T-cell (primary cell): ENCODE results near the gene FABP3. TPM values are rescaled to one million over a fixed set of nuclear protein-coding genes. Genes with fewer than 3 reads are reported as not detected.

Source experiments
- ATAC-seq, 4 experiments: fragments of 200-7000 bp in 3 of 4; fragments of 150-1000 bp in 1 of 4; cut with Tn5 transposase; replicated peaks in 1 of 4; 1 replicate in 3 of 4; 2 replicates in 1 of 4; pipeline ENCODE4 v1.10.0; 2021; ENCODE audit warnings: moderate library complexity in 3 of 4, mild to moderate bottlenecking in 2 of 4, moderate number of reproducible peaks in 1 of 4
- CTCF ChIA-PET, 2 donors: fragments of 300-600 bp; sonication (Branson Sonifier 250); formaldehyde crosslinking; loops; one replicate each; lab custom pipeline; 2022; ENCODE audit warnings: antibody characterized with exemption in 2 of 2; lab: Charles Lee
- POLR2A ChIA-PET, 2 donors: fragments of 300-600 bp; sonication (Branson Sonifier 250); formaldehyde crosslinking; loops; one replicate each; lab custom pipeline; 2022; ENCODE audit warnings: antibody characterized with exemption in 2 of 2; lab: Charles Lee
- DNase-seq, 35 experiments: peaks; one replicate each; pipeline versions ENCODE4 v3.0.0 to v3.0.0-alpha.2; 2013 to 2023
- H3K27ac ChIP-seq: one replicate; pipeline ENCODE4 v1.5.1; 2013; ENCODE audit warnings: low read length
- H3K27me3 ChIP-seq, 2 experiments: replicated peaks in 1 of 2; 1 replicate in 1 of 2; 2 replicates in 1 of 2; pipeline versions ENCODE4 v1.6.1 to v1.7.0; 2013; ENCODE audit warnings: low read length in 1 of 2, mixed read lengths in 1 of 2; ENCODE audit not compliant: control insufficient read depth in 2 of 2, insufficient read depth in 2 of 2; ENCODE audit errors: extremely low read depth in 1 of 2
- H3K36me3 ChIP-seq, 2 donors: 1 replicate in 1 of 2; 2 replicates in 1 of 2; pipeline versions ENCODE4 v1.6.1 to v1.7.0; 2013; ENCODE audit warnings: low read length in 1 of 2; ENCODE audit not compliant: control insufficient read depth in 2 of 2, insufficient read depth in 1 of 2; ENCODE audit errors: extremely low read depth in 1 of 2
- H3K4me1 ChIP-seq, 2 experiments: 1 replicate in 1 of 2; 2 replicates in 1 of 2; pipeline versions ENCODE4 v1.6.1 to v1.7.0; 2013; ENCODE audit warnings: low read length in 2 of 2, mixed read lengths in 1 of 2; ENCODE audit not compliant: insufficient read depth in 2 of 2, control insufficient read depth in 1 of 2; ENCODE audit errors: extremely low read depth in 1 of 2
- H3K4me3 ChIP-seq, 2 donors: 1 replicate in 1 of 2; 2 replicates in 1 of 2; pipeline versions ENCODE4 v1.5.1 to v1.7.0; 2013; ENCODE audit warnings: mild to moderate bottlenecking in 2 of 2, low read length in 1 of 2, moderate library complexity in 1 of 2; ENCODE audit not compliant: control insufficient read depth in 1 of 2; ENCODE audit errors: extremely low read depth in 1 of 2
- H3K9me3 ChIP-seq: 2 replicates; pipeline ENCODE4 v1.7.0; 2013
- H3K27ac Mint-ChIP-seq, 2 donors: one replicate each; pipeline ENCODE4 v1.8.0; 2020 to 2021; ENCODE audit warnings: mild to moderate bottlenecking in 2 of 2, mixed read lengths in 2 of 2
- H3K27me3 Mint-ChIP-seq, 2 donors: one replicate each; pipeline ENCODE4 v1.8.0; 2021 to 2022; ENCODE audit warnings: mixed read lengths in 2 of 2
- H3K36me3 Mint-ChIP-seq: one replicate; pipeline ENCODE4 v1.8.0; 2021; ENCODE audit warnings: mixed read lengths
- H3K4me1 Mint-ChIP-seq, 3 donors: one replicate each; pipeline ENCODE4 v1.8.0; 2020 to 2022; ENCODE audit warnings: mixed read lengths in 3 of 3, mild to moderate bottlenecking in 1 of 3
- H3K4me3 Mint-ChIP-seq, 3 donors: one replicate each; pipeline ENCODE4 v1.8.0; 2020 to 2022; ENCODE audit warnings: mild to moderate bottlenecking in 3 of 3, mixed read lengths in 3 of 3, moderate library complexity in 3 of 3
- H3K9me3 Mint-ChIP-seq, 3 donors: one replicate each; pipeline ENCODE4 v1.8.0; 2020 to 2022; ENCODE audit warnings: mixed read lengths in 3 of 3
- WGBS: methylation state at CpG from one replicate; pipeline ENCODE4 v1.1.5; 2013; ENCODE audit warnings: missing lambda C conversion rate; ENCODE audit not compliant: insufficient coverage; 5-methylcytosine and 5-hydroxymethylcytosine counted together
- total RNA-seq, 35 experiments: library from RNA in 6 of 35; stranded (reverse) in 6 of 35; fragments of 120-200 nt in 1 of 35; gene quantifications; one replicate each; pipeline versions ENCODE4 v1.2.1 to v1.2.4 and lab custom pipeline; 2013 to 2026

Gene FABP3
- total RNA-seq (under 1 TPM in 1 of 5 donors, not detected in 4; 0.53 TPM), total RNA-seq (lab: John Stamatoyannopoulos, UW) (0 to 2.7 (median 0) reads per million in 29 experiments)
- 0.22 TPM for total RNA-seq (2013)

- H3K36me3 Mint-ChIP-seq: no peaks in the 10 kb centered on the region
- H3K27me3 Mint-ChIP-seq: peaks cover 0 to 2% of the 10 kb centered on the region in 2 donors
- Histone ChIP-seq H3K4me3 (peak within 1 kb of the TSS; percentile 38 to 83), H3K9me3 (no peaks in the 10 kb centered on the region), H3K27ac (no peak within 1 kb of the TSS), H3K27me3 (peaks cover 0 to 15% of the 10 kb centered on the region in 2 experiments), H3K36me3 (no peaks in the 10 kb centered on the region), H3K4me1 (peaks cover 0 to 13% of the 10 kb centered on the region in 2 experiments)
- POLR2A ChIA-PET: interaction anchor here in 1 of 2 donors (0.6 kb wide), 2 partner anchors 272 to 612 kb away, joined by 4 to 8 read pairs; partner anchors contain the start of gene PEF1
- H3K27ac Mint-ChIP-seq: no peak within 1 kb of the TSS
- CTCF ChIA-PET: interaction anchor here (0.5 to 1.1 kb wide), 4 partner anchors 21 to 211 kb away, joined by 3 to 7 read pairs (median 4); no protein-coding TSS in a partner anchor
- H3K4me1 Mint-ChIP-seq: peaks cover 12 to 19% (median 17%) of the 10 kb centered on the region in 3 donors
- H3K9me3 Mint-ChIP-seq: no peaks in the 10 kb centered on the region
- 5% methylated on average over 38 of the region's 44 CpGs for WGBS
- peak within 1 kb of the TSS; percentile 77 to 88 (median 79) for H3K4me3 Mint-ChIP-seq
- DNase-seq: peak in 9 of 35 experiments; percentile 1 to 23 (median 8)
- ATAC-seq: peak; percentile 53 to 72 (median 68)
These were observed at the start of gene FABP3 for GRCh38 chr1:31373056-31373896. Gene FABP3 (minus strand): TSS chr1:31373076. CDS start chr1:31373014, 62 bp downstream.

DNA sequence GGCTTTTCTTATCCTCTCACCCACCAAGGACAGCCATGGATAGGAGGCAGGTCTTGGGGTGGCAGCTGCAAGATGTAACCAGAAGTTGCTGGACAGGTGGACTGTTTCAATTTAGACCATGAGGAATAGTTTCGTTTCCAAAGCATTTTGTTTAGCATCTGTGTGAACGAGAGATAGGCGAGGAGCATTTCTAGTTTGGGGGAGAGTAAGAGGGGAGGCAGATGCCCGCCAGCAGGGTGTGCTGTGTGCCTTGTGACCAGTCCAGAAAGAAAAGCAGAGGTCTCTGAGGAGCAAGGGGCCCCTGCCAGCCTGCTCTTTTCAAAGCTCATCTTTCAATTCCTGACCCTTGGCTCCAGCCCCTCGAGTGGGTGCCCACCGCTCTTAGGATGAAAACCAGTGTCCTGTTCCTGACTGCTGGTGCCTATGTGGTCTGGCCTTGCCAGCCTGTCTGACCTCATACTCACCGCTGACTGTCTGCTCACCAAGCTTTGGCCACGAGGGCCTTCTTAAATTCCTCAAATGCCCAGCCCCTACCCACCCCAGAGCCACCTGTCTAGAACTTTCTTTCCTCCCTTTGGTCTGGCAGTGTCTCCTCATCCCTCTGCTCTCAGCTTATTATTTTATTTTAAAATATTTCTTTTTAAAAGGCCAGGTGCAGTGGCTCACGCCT is 48.6 kb upstream of the FABP3 start:
- Histone ChIP-seq H3K4me1 (no peaks in the 10 kb centered on the region), H3K36me3 (no peaks in the 10 kb centered on the region), H3K27ac (no peak overlapping the region), H3K9me3 (no peaks in the 10 kb centered on the region), H3K4me3 (no peak overlapping the region), H3K27me3 (peaks cover 0 to 57% of the 10 kb centered on the region in 2 experiments)
- POLR2A ChIA-PET: no interaction called here
- CTCF ChIA-PET: interaction anchor here in 1 of 2 donors (0.7 to 1.2 kb wide), 2 partner anchors 27 to 260 kb away, joined by 4 to 5 read pairs; no protein-coding TSS in a partner anchor
- DNase-seq (no peak), ATAC-seq (no peak)
- peaks cover 3 to 13% (median 4%) of the 10 kb centered on the region in 3 donors for H3K4me1 Mint-ChIP-seq
- H3K27me3 Mint-ChIP-seq: peaks cover 21 to 42% of the 10 kb centered on the region in 2 donors
- WGBS: 59% methylated on average over 8 of the region's 9 CpGs
- H3K9me3 Mint-ChIP-seq: no peaks in the 10 kb centered on the region
- H3K4me3 Mint-ChIP-seq: no peak overlapping the region
- H3K36me3 Mint-ChIP-seq: no peaks in the 10 kb centered on the region
- no peak overlapping the region for H3K27ac Mint-ChIP-seq

- ATAC-seq (no peak), DNase-seq (no peak)
- Histone ChIP-seq H3K9me3 (no peaks in the 10 kb centered on the region), H3K27ac (no peak overlapping the region), H3K4me1 (no peaks in the 10 kb centered on the region), H3K27me3 (peaks cover 0 to 61% of the 10 kb centered on the region in 2 experiments), H3K4me3 (no peak overlapping the region), H3K36me3 (no peaks in the 10 kb centered on the region)
- no peak overlapping the region for H3K27ac Mint-ChIP-seq
- WGBS: 80% methylated on average over 4 of the region's 5 CpGs
- CTCF ChIA-PET: interaction anchor here in 1 of 2 donors (0.6 kb wide), 1 partner anchor 9 kb away, joined by 3 read pairs; no protein-coding TSS in a partner anchor
- H3K27me3 Mint-ChIP-seq: peaks cover 27 to 47% of the 10 kb centered on the region in 2 donors
- POLR2A ChIA-PET: no interaction called here
- H3K9me3 Mint-ChIP-seq: no peaks in the 10 kb centered on the region
- no peak overlapping the region for H3K4me3 Mint-ChIP-seq
- no peaks in the 10 kb centered on the region for H3K36me3 Mint-ChIP-seq
- H3K4me1 Mint-ChIP-seq: peaks cover 3 to 13% (median 4%) of the 10 kb centered on the region in 3 donors
These were observed 47.8 kb upstream of the FABP3 start for GRCh38 chr1:31420716-31421115.

GRCh38 chr1:31418626-31419323 is 45.9 kb upstream of the FABP3 start:
- Histone ChIP-seq H3K9me3 (no peaks in the 10 kb centered on the region), H3K27me3 (peaks cover 0 to 62% of the 10 kb centered on the region in 2 experiments), H3K36me3 (no peaks in the 10 kb centered on the region), H3K4me1 (peaks cover 0 to 4% of the 10 kb centered on the region in 2 experiments), H3K27ac (no peak overlapping the region), H3K4me3 (no peak overlapping the region)
- 57% methylated on average over 1 of the region's 4 CpGs for WGBS
- Mint-ChIP-seq H3K36me3 (no peaks in the 10 kb centered on the region), H3K9me3 (no peaks in the 10 kb centered on the region), H3K4me3 (no peak overlapping the region), H3K4me1 (peaks cover 4 to 13% (median 7%) of the 10 kb centered on the region in 3 donors), H3K27me3 (peaks cover 42 to 57% of the 10 kb centered on the region in 2 donors), H3K27ac (no peak overlapping the region)
- DNase-seq (no peak), ATAC-seq (no peak)
- CTCF ChIA-PET: interaction anchor here in 1 of 2 donors (0.7 kb wide), 1 partner anchor 970 kb away, joined by 3 read pairs; no protein-coding TSS in a partner anchor
- POLR2A ChIA-PET: no interaction called here

GRCh38 chr1:31417148-31417547 is 44.3 kb upstream of the FABP3 start:
- 95% methylated on average over 2 of the region's 3 CpGs for WGBS
- Histone ChIP-seq H3K9me3 (no peaks in the 10 kb centered on the region), H3K27ac (no peak overlapping the region), H3K36me3 (no peaks in the 10 kb centered on the region), H3K27me3 (peaks cover 3 to 60% of the 10 kb centered on the region in 2 experiments), H3K4me3 (no peak overlapping the region), H3K4me1 (peaks cover 0 to 15% of the 10 kb centered on the region in 2 experiments)
- no peaks in the 10 kb centered on the region for H3K9me3 Mint-ChIP-seq
- H3K27ac Mint-ChIP-seq: no peak overlapping the region
- ChIA-PET POLR2A (no interaction called here), CTCF (no interaction called here)
- ATAC-seq (no peak), DNase-seq (no peak)
- H3K4me3 Mint-ChIP-seq: no peak overlapping the region
- H3K4me1 Mint-ChIP-seq: peaks cover 10 to 11% (median 10%) of the 10 kb centered on the region in 3 donors
- H3K36me3 Mint-ChIP-seq: no peaks in the 10 kb centered on the region
- H3K27me3 Mint-ChIP-seq: peaks cover 43 to 52% of the 10 kb centered on the region in 2 donors
